A673 (cell line): ENCODE measurements around the gene SCD5.

Experiments used
- EZH2 ChIP-seq: fragments of 200-600 bp; sonication (generic); IDR thresholded peaks from 2 replicates; pipeline ENCODE4 v1.6.1; 2017; ENCODE audit warnings: borderline replicate concordance, low read depth, mild to moderate bottlenecking, mixed read lengths, antibody characterized with exemption, low read length; ENCODE audit not compliant: poor library complexity, severe bottlenecking
- TF ChIP-seq, protein P1 (sequence below): fragments of 300-800, 200-600 bp; sonication (generic); conservative IDR thresholded peaks from 2 replicates; pipeline ENCODE4 v1.5.1; 2017; ENCODE audit warnings: low read depth, mild to moderate bottlenecking, antibody characterized with exemption, low read length, moderate library complexity, mixed read lengths

DNA sequence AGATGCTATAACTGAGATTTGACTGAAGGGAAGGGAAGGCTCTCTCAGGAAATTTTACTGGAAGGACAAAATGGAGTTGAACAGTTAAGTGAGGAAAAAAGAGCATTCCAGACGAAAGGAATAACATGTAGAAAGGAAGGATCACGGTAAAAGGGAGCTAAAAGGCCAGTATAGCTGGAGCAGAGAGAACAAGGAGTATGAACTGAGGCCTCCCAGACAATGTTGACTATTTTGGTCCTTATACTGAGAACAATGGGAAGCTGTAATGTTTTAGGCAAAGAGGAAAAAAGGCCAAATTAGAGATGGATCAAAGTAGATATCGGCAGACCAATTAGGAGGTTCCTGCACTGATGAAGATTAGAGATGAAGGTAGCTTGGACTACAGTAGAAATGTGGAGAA lies 26.8 kb upstream of the SCD5 start:
- TF ChIP-seq, protein P1, sequence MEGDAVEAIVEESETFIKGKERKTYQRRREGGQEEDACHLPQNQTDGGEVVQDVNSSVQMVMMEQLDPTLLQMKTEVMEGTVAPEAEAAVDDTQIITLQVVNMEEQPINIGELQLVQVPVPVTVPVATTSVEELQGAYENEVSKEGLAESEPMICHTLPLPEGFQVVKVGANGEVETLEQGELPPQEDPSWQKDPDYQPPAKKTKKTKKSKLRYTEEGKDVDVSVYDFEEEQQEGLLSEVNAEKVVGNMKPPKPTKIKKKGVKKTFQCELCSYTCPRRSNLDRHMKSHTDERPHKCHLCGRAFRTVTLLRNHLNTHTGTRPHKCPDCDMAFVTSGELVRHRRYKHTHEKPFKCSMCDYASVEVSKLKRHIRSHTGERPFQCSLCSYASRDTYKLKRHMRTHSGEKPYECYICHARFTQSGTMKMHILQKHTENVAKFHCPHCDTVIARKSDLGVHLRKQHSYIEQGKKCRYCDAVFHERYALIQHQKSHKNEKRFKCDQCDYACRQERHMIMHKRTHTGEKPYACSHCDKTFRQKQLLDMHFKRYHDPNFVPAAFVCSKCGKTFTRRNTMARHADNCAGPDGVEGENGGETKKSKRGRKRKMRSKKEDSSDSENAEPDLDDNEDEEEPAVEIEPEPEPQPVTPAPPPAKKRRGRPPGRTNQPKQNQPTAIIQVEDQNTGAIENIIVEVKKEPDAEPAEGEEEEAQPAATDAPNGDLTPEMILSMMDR = no peak
- TF ChIP-seq EZH2 = no peak
